Naive thymus-derived CD8-positive, alpha-beta T cell (primary cell): Measurements from ENCODE around the gene ACOX1. TPM values are rescaled to one million over a fixed set of nuclear protein-coding genes. Genes with fewer than 3 reads are reported as not detected.

ENCODE experiments used
- ATAC-seq, 2 donors: fragments of 150-1000 bp; cut with Tn5 transposase in 1 of 2; sonication (Bioruptor Pico), chemical (Tn5 transposase) in 1 of 2; 1 replicate in 1 of 2; 2 replicates in 1 of 2; pipeline ENCODE4 v1.10.0; 2021; ENCODE audit warnings: mild to moderate bottlenecking in 2 of 2, moderate library complexity in 2 of 2
- POLR2A ChIA-PET: fragments of 350-600 bp; sonication (Branson Sonifier 250); formaldehyde crosslinking; loops from one replicate; lab custom pipeline; 2021; ENCODE audit warnings: antibody characterized with exemption; lab: Charles Lee
- DNase-seq, 10 donors: peaks; one replicate each; pipeline versions ENCODE4 v3.0.0 to v3.0.0-alpha.2; 2020 to 2022
- H3K27ac Mint-ChIP-seq, 10 donors: one replicate each; pipeline ENCODE4 v1.8.0; 2020 to 2022; ENCODE audit warnings: mild to moderate bottlenecking in 10 of 10, mixed read lengths in 10 of 10, moderate library complexity in 4 of 10, inconsistent platforms in 1 of 10
- H3K27me3 Mint-ChIP-seq, 5 donors: one replicate each; pipeline ENCODE4 v1.8.0; 2021 to 2022; ENCODE audit warnings: mixed read lengths in 5 of 5
- H3K36me3 Mint-ChIP-seq, 3 donors: one replicate each; pipeline ENCODE4 v1.8.0; 2020 to 2022; ENCODE audit warnings: mixed read lengths in 3 of 3, mild to moderate bottlenecking in 2 of 3, inconsistent platforms in 1 of 3
- H3K4me1 Mint-ChIP-seq, 4 donors: one replicate each; pipeline ENCODE4 v1.8.0; 2021 to 2022; ENCODE audit warnings: mixed read lengths in 4 of 4
- H3K4me3 Mint-ChIP-seq, 10 donors: one replicate each; pipeline ENCODE4 v1.8.0; 2020 to 2022; ENCODE audit warnings: mild to moderate bottlenecking in 10 of 10, mixed read lengths in 10 of 10, moderate library complexity in 6 of 10, inconsistent platforms in 1 of 10
- H3K9me3 Mint-ChIP-seq, 9 donors: one replicate each; pipeline ENCODE4 v1.8.0; 2020 to 2022; ENCODE audit warnings: mixed read lengths in 9 of 9, mild to moderate bottlenecking in 3 of 9, inconsistent platforms in 1 of 9, moderate library complexity in 1 of 9
- polyA plus RNA-seq, 3 donors: library from polyadenylated mRNA; unstranded; fragments of 300-500 nt; fragmentation: Illumina TruSeq; gene quantifications; one replicate each; pipeline ENCODE4 v1.2.3, GENCODE V29; 2021
- total RNA-seq, 8 experiments: library from RNA in 2 of 8; stranded (reverse) in 2 of 8; gene quantifications; one replicate each; pipeline ENCODE4 v1.2.3 and lab custom pipeline; 2021 to 2026

ACOX1 gene
- total and polyA plus RNA-seq, 5 experiments from 2014 or later, result 11.4 to 39.3 (median 18.4) TPM

- Mint-ChIP-seq H3K9me3 (no peaks in the 10 kb centered on the region), H3K27ac (peak overlapping the region in 5 of 10 donors; percentile 18 to 76 (median 52))
- POLR2A ChIA-PET, result interaction anchor here (1.8 to 5.1 kb wide), 2 partner anchors 11 to 86 kb away, joined by 6 to 40 read pairs; partner anchors contain the start of gene EXOC7
Observed at GRCh38 chr17:76018340-76018680, 39.3 kb upstream of the ACOX1 start.

GRCh38 chr17:76017481-76018339 lies 38.7 kb upstream of the ACOX1 start:
- peaks cover 9 to 33% (median 21%) of the 10 kb centered on the region in 4 donors for H3K4me1 Mint-ChIP-seq
- no peaks in the 10 kb centered on the region for H3K9me3 Mint-ChIP-seq
- no peaks in the 10 kb centered on the region for H3K36me3 Mint-ChIP-seq
- H3K4me3 Mint-ChIP-seq, result no peak overlapping the region
- no peaks in the 10 kb centered on the region for H3K27me3 Mint-ChIP-seq
- POLR2A ChIA-PET, result interaction anchor here (0.7 to 5.1 kb wide), 4 partner anchors 12 to 539 kb away, joined by 3 to 40 read pairs (median 4); no protein-coding TSS in a partner anchor
- no peak for DNase-seq
- H3K27ac Mint-ChIP-seq, result peak overlapping the region in 6 of 10 donors; percentile 18 to 77 (median 50)
- no peak for ATAC-seq

More at GRCh38 chr17:76018340-76018680, 39.3 kb upstream of the ACOX1 start:
- Mint-ChIP-seq H3K4me3 (no peak overlapping the region), H3K36me3 (no peaks in the 10 kb centered on the region), H3K27me3 (no peaks in the 10 kb centered on the region), H3K4me1 (peaks cover 11 to 38% (median 26%) of the 10 kb centered on the region in 4 donors)
- ATAC-seq (no peak), DNase-seq (no peak)

- ATAC-seq (no peak), DNase-seq (no peak)
- Mint-ChIP-seq H3K36me3 (no peaks in the 10 kb centered on the region), H3K4me1 (peaks cover 5 to 25% (median 20%) of the 10 kb centered on the region in 4 donors), H3K9me3 (no peaks in the 10 kb centered on the region), H3K4me3 (peak overlapping the region in 2 of 10 donors; percentile 54 to 80), H3K27me3 (no peaks in the 10 kb centered on the region), H3K27ac (no peak overlapping the region)
- POLR2A ChIA-PET, result interaction anchor here (1.0 to 4.9 kb wide), 11 partner anchors 9 to 265 kb away, joined by 3 to 61 read pairs (median 6); partner anchors contain the start of genes EXOC7 and GALR2
Observed at GRCh38 chr17:76014925-76015261, 35.9 kb upstream of the ACOX1 start.

GRCh38 chr17:76014100-76014924 lies 35.3 kb upstream of the ACOX1 start:
- peaks cover 5 to 22% (median 18%) of the 10 kb centered on the region in 4 donors for H3K4me1 Mint-ChIP-seq
- no peaks in the 10 kb centered on the region for H3K36me3 Mint-ChIP-seq

GRCh38 chr17:76013377-76013932 lies 34.5 kb upstream of the ACOX1 start:
- H3K9me3 Mint-ChIP-seq, result no peaks in the 10 kb centered on the region
- peaks cover 5 to 22% (median 18%) of the 10 kb centered on the region in 4 donors for H3K4me1 Mint-ChIP-seq
- peak overlapping the region in 3 of 10 donors; percentile 43 to 73 (median 51) for H3K27ac Mint-ChIP-seq
- H3K27me3 Mint-ChIP-seq, result no peaks in the 10 kb centered on the region
- H3K36me3 Mint-ChIP-seq, result no peaks in the 10 kb centered on the region
- no peak for DNase-seq
- POLR2A ChIA-PET, result interaction anchor here (0.5 to 4.9 kb wide), 19 partner anchors 7 to 371 kb away, joined by 3 to 61 read pairs (median 6); partner anchors contain the start of genes EXOC7, GALR2, SPHK1 and SRP68
- ATAC-seq, result no peak
- H3K4me3 Mint-ChIP-seq, result no peak overlapping the region

More at GRCh38 chr17:76014100-76014924, 35.3 kb upstream of the ACOX1 start:
- DNase-seq, result peak; percentile 67 to 88 (median 79)
- ATAC-seq, result peak; percentile 99 to 100
- H3K27me3 Mint-ChIP-seq, result no peaks in the 10 kb centered on the region
- H3K27ac Mint-ChIP-seq, result peak overlapping the region; percentile 48 to 94 (median 76)
- H3K4me3 Mint-ChIP-seq, result peak overlapping the region in 9 of 10 donors; percentile 33 to 80 (median 57)
- POLR2A ChIA-PET, result interaction anchor here (0.5 to 4.9 kb wide), 21 partner anchors 8 to 266 kb away, joined by 3 to 61 read pairs (median 5); partner anchors contain the start of genes EXOC7, GALR2 and SRP68
- H3K9me3 Mint-ChIP-seq, result no peaks in the 10 kb centered on the region

GRCh38 chr17:76011951-76012350 lies 33.0 kb upstream of the ACOX1 start:
- Mint-ChIP-seq H3K36me3 (no peaks in the 10 kb centered on the region), H3K27me3 (no peaks in the 10 kb centered on the region), H3K4me1 (peaks cover 5 to 22% (median 18%) of the 10 kb centered on the region in 4 donors), H3K4me3 (no peak overlapping the region), H3K9me3 (no peaks in the 10 kb centered on the region), H3K27ac (no peak overlapping the region)
- POLR2A ChIA-PET, result interaction anchor here (1.4 kb wide), 3 partner anchors 15 to 46 kb away, joined by 3 to 5 read pairs (median 4); no protein-coding TSS in a partner anchor
- ATAC-seq, result no peak
- DNase-seq, result no peak

GRCh38 chr17:76009969-76010661 lies 31.1 kb upstream of the ACOX1 start:
- Mint-ChIP-seq H3K4me3 (no peak overlapping the region), H3K27me3 (no peaks in the 10 kb centered on the region), H3K27ac (peak overlapping the region in 1 of 10 donors; percentile 89), H3K9me3 (no peaks in the 10 kb centered on the region), H3K36me3 (no peaks in the 10 kb centered on the region), H3K4me1 (peaks cover 7 to 22% (median 17%) of the 10 kb centered on the region in 4 donors)
- POLR2A ChIA-PET, result interaction anchor here (0.7 to 1.1 kb wide), 3 partner anchors 19 to 245 kb away, joined by 3 read pairs; no protein-coding TSS in a partner anchor
- no peak for DNase-seq
- ATAC-seq, result no peak

GRCh38 chr17:76009447-76009846 lies 30.5 kb upstream of the ACOX1 start:
- Mint-ChIP-seq H3K27me3 (no peaks in the 10 kb centered on the region), H3K27ac (peak overlapping the region in 2 of 10 donors; percentile 80 to 89), H3K9me3 (no peaks in the 10 kb centered on the region), H3K4me1 (peaks cover 6 to 18% (median 15%) of the 10 kb centered on the region in 4 donors), H3K36me3 (no peaks in the 10 kb centered on the region), H3K4me3 (no peak overlapping the region)
- no peak for DNase-seq
- no peak for ATAC-seq
- POLR2A ChIA-PET, result interaction anchor here (0.6 to 1.0 kb wide), 3 partner anchors 12 to 117 kb away, joined by 3 read pairs; no protein-coding TSS in a partner anchor

GRCh38 chr17:76008630-76009425 lies 29.9 kb upstream of the ACOX1 start:
- Mint-ChIP-seq H3K4me1 (peaks cover 2 to 12% (median 9%) of the 10 kb centered on the region in 4 donors), H3K27me3 (no peaks in the 10 kb centered on the region), H3K36me3 (no peaks in the 10 kb centered on the region), H3K4me3 (no peak overlapping the region), H3K27ac (no peak overlapping the region), H3K9me3 (no peaks in the 10 kb centered on the region)
- POLR2A ChIA-PET, result interaction anchor here (0.6 to 1.2 kb wide), 4 partner anchors 12 to 117 kb away, joined by 3 to 4 read pairs (median 3); no protein-coding TSS in a partner anchor
- DNase-seq, result no peak
- ATAC-seq, result no peak

- H3K4me1 Mint-ChIP-seq, result peaks cover 2 to 7% (median 5%) of the 10 kb centered on the region in 4 donors
- no peaks in the 10 kb centered on the region for H3K27me3 Mint-ChIP-seq
- H3K9me3 Mint-ChIP-seq, result no peaks in the 10 kb centered on the region
- no peaks in the 10 kb centered on the region for H3K36me3 Mint-ChIP-seq
- ATAC-seq (no peak), DNase-seq (no peak)
- POLR2A ChIA-PET, result interaction anchor here (0.5 to 1.2 kb wide), 4 partner anchors 11 to 360 kb away, joined by 3 to 7 read pairs (median 4); partner anchors contain the start of gene WBP2
- peak overlapping the region in 1 of 10 donors; percentile 26 for H3K27ac Mint-ChIP-seq
- H3K4me3 Mint-ChIP-seq, result no peak overlapping the region
Observed at GRCh38 chr17:76008208-76008607, 29.2 kb upstream of the ACOX1 start.

- no peaks in the 10 kb centered on the region for H3K9me3 Mint-ChIP-seq
- H3K27ac Mint-ChIP-seq, result peak overlapping the region in 2 of 10 donors; percentile 26 to 55
- H3K4me3 Mint-ChIP-seq, result no peak overlapping the region
- POLR2A ChIA-PET, result interaction anchor here (0.5 to 1.2 kb wide), 4 partner anchors 11 to 360 kb away, joined by 3 to 7 read pairs (median 4); partner anchors contain the start of gene WBP2
- H3K36me3 Mint-ChIP-seq, result no peaks in the 10 kb centered on the region
- no peak for DNase-seq
- H3K4me1 Mint-ChIP-seq, result peaks cover 2 to 7% (median 5%) of the 10 kb centered on the region in 4 donors
- no peaks in the 10 kb centered on the region for H3K27me3 Mint-ChIP-seq
- ATAC-seq, result no peak
Observed at GRCh38 chr17:76007850-76008165, 28.8 kb upstream of the ACOX1 start.
